Panc1 (cell line): ENCODE results near the gene FLYWCH2.

ENCODE experiments used
- CTCF ChIP-seq: fragments of 450-650 bp; IDR thresholded peaks from 2 replicates; pipeline ENCODE4 v1.5.1; 2017; ENCODE audit warnings: mild to moderate bottlenecking
- POLR2AphosphoS5 ChIP-seq: IDR thresholded peaks from 2 replicates; pipeline ENCODE4 v1.6.1; 2012; ENCODE audit warnings: mild to moderate bottlenecking, low read depth, low read length, moderate library complexity
- REST ChIP-seq, 2 experiments: IDR thresholded peaks; 2 replicates each; pipeline ENCODE4 v1.6.1; 2011 to 2012; ENCODE audit warnings: low read depth in 2 of 2, control low read depth in 1 of 2, low read length in 1 of 2, mild to moderate bottlenecking in 1 of 2, moderate library complexity in 1 of 2; ENCODE audit not compliant: insufficient read depth in 1 of 2

- TF ChIP-seq CTCF (no peak), POLR2AphosphoS5 (no peak), REST (IDR thresholded peaks at IDR 0.05; ENCODE audit: insufficient read depth in 1 of 2, low read depth in 2 of 2, low read length in 1 of 2) (no peak)
Observed at GRCh38 chr16:2834968-2835367, 48.0 kb upstream of the FLYWCH2 start.
